Colonic mucosa (tissue), 4 donors: ENCODE measurements around the gene HOXB2. TPM values are rescaled to one million over a fixed set of nuclear protein-coding genes. Genes with fewer than 3 reads are reported as not detected.

Source experiments
- DNase-seq: peaks from one replicate; pipeline ENCODE4 v3.0.0-alpha.2; 2020
- H3K27ac ChIP-seq: fragments of 200-600 bp; one replicate; pipeline ENCODE4 v1.8.0; 2021
- H3K27me3 ChIP-seq: fragments of 200-600 bp; one replicate; pipeline ENCODE4 v1.8.0; 2021
- H3K36me3 ChIP-seq: fragments of 200-600 bp; one replicate; pipeline ENCODE4 v1.8.0; 2021
- H3K4me1 ChIP-seq: fragments of 200-600 bp; one replicate; pipeline ENCODE4 v1.8.0; 2021; ENCODE audit warnings: mild to moderate bottlenecking
- H3K4me3 ChIP-seq: fragments of 200-600 bp; one replicate; pipeline ENCODE4 v1.8.0; 2021
- H3K9ac ChIP-seq, 2 donors: one replicate each; pipeline ENCODE4 v1.7.0; 2013; ENCODE audit warnings: control low read depth in 2 of 2, low read depth in 2 of 2, low read length in 2 of 2
- H3K9me3 ChIP-seq: fragments of 200-600 bp; one replicate; pipeline ENCODE4 v1.8.0; 2021
- CTCF ChIP-seq: fragments of 200-600 bp; IDR thresholded peaks from one replicate; pipeline ENCODE4 v1.8.0; 2022; ENCODE audit warnings: antibody characterized with exemption, mild to moderate bottlenecking
- intact Hi-C: fragments of 100-400 bp; cut with DNase I; formaldehyde crosslinking; loops from one replicate; pipeline ENCODE4 v1.14.1; 2022
- total RNA-seq, 2 donors: library from RNA; stranded (reverse); fragmentation: NEBNext Ultra II Directional in 1 of 2; extraction: Animal tissue kit (Norgen Biotek cat#: 25700) in 1 of 2; gene quantifications; one replicate each; pipeline ENCODE4 v1.2.1, GENCODE V29; 2021
- donor health status: healthy.
- donor health status: DM: no; HTN: no; CAD: no.
- donor health status: DM: no; HTN: no; CAD: no.

HOXB2 gene
- total RNA-seq, 2 donors from 2014 or later = 2.6 to 6.4 TPM

GRCh38 chr17:48565022-48565554 lies 20.2 kb upstream of the HOXB2 start:
- Histone ChIP-seq H3K9me3 (no peaks in the 10 kb centered on the region), H3K27ac (no peak overlapping the region), H3K36me3 (no peaks in the 10 kb centered on the region), H3K27me3 (no peaks in the 10 kb centered on the region), H3K4me3 (no peak overlapping the region), H3K9ac (peak overlapping the region in 1 of 2 donors; percentile 48), H3K4me1 (peaks cover 21% of the 10 kb centered on the region)
- no peak for TF ChIP-seq CTCF
- intact Hi-C loops = no loop called here
- DNase-seq = no peak

GRCh38 chr17:48564188-48565021 lies 19.5 kb upstream of the HOXB2 start:
- no peak for TF ChIP-seq CTCF
- peak overlapping the region; percentile 13 for H3K27ac ChIP-seq
- no peak for DNase-seq
- H3K4me1 ChIP-seq = peaks cover 21% of the 10 kb centered on the region
- H3K9ac ChIP-seq = peak overlapping the region; percentile 48 to 61
- peak overlapping the region; percentile 14 for H3K4me3 ChIP-seq
- H3K9me3 ChIP-seq = no peaks in the 10 kb centered on the region
- no peaks in the 10 kb centered on the region for H3K27me3 ChIP-seq
- H3K36me3 ChIP-seq = no peaks in the 10 kb centered on the region
- intact Hi-C loops = no loop called here

- Histone ChIP-seq H3K27me3 (no peaks in the 10 kb centered on the region), H3K4me3 (peak overlapping the region; percentile 14), H3K27ac (peak overlapping the region; percentile 13), H3K36me3 (no peaks in the 10 kb centered on the region), H3K4me1 (peaks cover 21% of the 10 kb centered on the region), H3K9ac (peak overlapping the region in 1 of 2 donors; percentile 61), H3K9me3 (no peaks in the 10 kb centered on the region)
- DNase-seq = no peak
- intact Hi-C loops = no loop called here
- TF ChIP-seq CTCF = no peak
Measured at GRCh38 chr17:48563867-48564187, 18.9 kb upstream of the HOXB2 start.

- no peak for TF ChIP-seq CTCF
- DNase-seq = no peak
- intact Hi-C loops = no loop called here
- H3K9me3 ChIP-seq = no peaks in the 10 kb centered on the region
- peaks cover 19% of the 10 kb centered on the region for H3K4me1 ChIP-seq
- no peak overlapping the region for H3K9ac ChIP-seq
- peak overlapping the region; percentile 13 for H3K27ac ChIP-seq
- no peak overlapping the region for H3K4me3 ChIP-seq
- H3K27me3 ChIP-seq = no peaks in the 10 kb centered on the region
- no peaks in the 10 kb centered on the region for H3K36me3 ChIP-seq
Measured at GRCh38 chr17:48563385-48563838, 18.5 kb upstream of the HOXB2 start.

GRCh38 chr17:48562934-48563333 lies 18.0 kb upstream of the HOXB2 start:
- H3K27ac ChIP-seq = no peak overlapping the region
- H3K36me3 ChIP-seq = no peaks in the 10 kb centered on the region
- no peaks in the 10 kb centered on the region for H3K27me3 ChIP-seq
- no peak overlapping the region for H3K9ac ChIP-seq
- DNase-seq = no peak
- intact Hi-C loops = no loop called here
- no peak overlapping the region for H3K4me3 ChIP-seq
- no peaks in the 10 kb centered on the region for H3K9me3 ChIP-seq
- H3K4me1 ChIP-seq = peaks cover 15% of the 10 kb centered on the region
- no peak for TF ChIP-seq CTCF
